GM12872 (cell line): ENCODE results near the gene ULK2.

Source experiments
- CTCF ChIP-seq: IDR thresholded peaks from 3 replicates; pipeline ENCODE4 v1.5.1; 2011; ENCODE audit warnings: low read depth, mild to moderate bottlenecking, low read length, moderate library complexity; ENCODE audit not compliant: insufficient read depth

The ULK2 gene

GRCh38 chr17:19877364-19877945 lies 9.7 kb upstream of the ULK2 start:
- TF ChIP-seq CTCF = no peak

GRCh38 chr17:19876529-19877161 lies 8.9 kb upstream of the ULK2 start:
- no peak for TF ChIP-seq CTCF

- no peak for TF ChIP-seq CTCF
Measured at GRCh38 chr17:19874256-19874655, 6.5 kb upstream of the ULK2 start.

- no peak for TF ChIP-seq CTCF
Measured at GRCh38 chr17:19873346-19873745, 5.6 kb upstream of the ULK2 start.

GRCh38 chr17:19868079-19868395 lies 301 bp upstream of the ULK2 start:
- TF ChIP-seq CTCF = no peak

- TF ChIP-seq CTCF = no peak
Measured at GRCh38 chr17:19867079-19867328, 732 bp downstream of the ULK2 start.

GRCh38 chr17:19865021-19865420 lies 2.7 kb downstream of the ULK2 start:
- no peak for TF ChIP-seq CTCF
